ENCODE results near the gene TMEM63C.
"Not testable (repeated sequence)": the region's sequence is repeated elsewhere in the genome, so short reads cannot be mapped to it uniquely, and the experiment has no call there.

The TMEM63C gene

DNA sequence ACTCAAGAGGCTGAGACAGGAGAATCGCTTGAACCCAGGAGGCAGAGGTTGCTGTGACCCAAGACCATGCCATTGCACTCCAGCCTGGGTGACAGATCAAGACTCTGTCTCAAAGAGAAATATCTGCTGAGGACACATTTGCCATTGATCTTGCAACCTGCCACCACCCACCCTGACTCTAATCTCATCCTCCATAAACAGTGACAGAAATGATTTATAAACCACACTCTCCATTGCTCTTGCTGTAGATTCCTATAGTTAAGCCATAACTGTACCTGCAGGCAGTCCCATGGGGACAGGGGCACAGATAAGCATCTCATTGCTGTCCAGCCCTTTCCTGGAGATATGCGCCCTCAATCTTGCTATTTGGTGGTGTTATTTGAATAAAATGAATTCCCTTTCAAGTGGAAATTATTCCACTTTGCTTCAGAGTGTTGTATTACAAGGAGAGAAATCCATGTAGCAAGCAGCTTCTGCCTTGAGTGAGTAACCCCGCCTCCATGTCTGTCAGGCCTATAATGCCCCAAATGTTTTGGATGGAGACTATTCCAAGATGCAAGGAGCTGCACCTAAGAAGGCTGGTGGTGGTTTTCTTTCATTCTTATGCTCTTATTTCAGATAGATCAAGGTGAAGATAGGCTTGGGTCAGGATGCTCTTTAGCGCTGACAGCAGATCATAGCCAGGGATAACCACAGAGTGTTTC lies 37.0 kb upstream of the TMEM63C start:
- H3K4me3 ChIP-seq (ENCODE audit: low read length), result no peak overlapping the region
- TF ChIP-seq ZNF274 (IDR thresholded peaks at IDR 0.05; ENCODE audit: low read depth, low read length), result no peak

DNA sequence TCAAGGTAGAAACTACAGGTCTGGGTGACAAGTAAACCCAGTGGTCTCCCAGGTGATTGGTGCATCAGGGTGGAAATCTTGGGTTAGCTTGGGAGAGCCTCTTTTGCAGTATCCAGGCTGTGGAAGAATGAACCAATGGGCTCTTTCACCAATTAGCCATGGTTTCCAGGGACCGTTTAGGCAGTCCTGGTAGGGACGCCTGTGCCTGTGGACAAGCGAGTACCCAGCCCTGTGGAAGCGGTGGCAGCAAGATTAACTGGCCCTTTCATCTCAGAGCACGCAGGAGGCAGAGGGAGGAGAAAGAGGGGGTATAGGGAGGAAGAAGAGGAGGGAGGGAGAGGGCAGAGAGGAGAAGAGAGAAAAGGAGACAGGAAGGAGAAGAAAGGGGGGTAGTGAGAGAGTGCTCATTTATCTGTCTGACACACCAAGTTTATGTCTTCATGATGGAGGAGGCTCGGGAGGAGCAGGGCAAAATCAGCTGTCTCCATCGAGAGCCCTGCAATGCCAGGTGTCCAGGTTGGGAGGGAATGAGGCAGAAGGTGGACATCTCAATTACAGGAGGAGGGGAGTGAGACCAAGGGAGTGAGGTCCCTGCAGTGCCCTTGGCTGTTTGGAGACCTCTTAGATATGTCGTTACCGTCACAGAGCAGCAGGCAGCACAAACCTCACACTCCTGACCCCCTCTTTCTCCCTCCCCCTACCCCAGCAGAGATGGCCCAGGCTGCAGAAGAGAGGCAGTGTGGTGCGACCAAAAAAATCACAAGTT lies 35.4 kb upstream of the TMEM63C start:
- no peak overlapping the region for H3K4me3 ChIP-seq (ENCODE audit: low read length)
- no peak for TF ChIP-seq ZNF274 (IDR thresholded peaks at IDR 0.05; ENCODE audit: low read depth, low read length)

DNA sequence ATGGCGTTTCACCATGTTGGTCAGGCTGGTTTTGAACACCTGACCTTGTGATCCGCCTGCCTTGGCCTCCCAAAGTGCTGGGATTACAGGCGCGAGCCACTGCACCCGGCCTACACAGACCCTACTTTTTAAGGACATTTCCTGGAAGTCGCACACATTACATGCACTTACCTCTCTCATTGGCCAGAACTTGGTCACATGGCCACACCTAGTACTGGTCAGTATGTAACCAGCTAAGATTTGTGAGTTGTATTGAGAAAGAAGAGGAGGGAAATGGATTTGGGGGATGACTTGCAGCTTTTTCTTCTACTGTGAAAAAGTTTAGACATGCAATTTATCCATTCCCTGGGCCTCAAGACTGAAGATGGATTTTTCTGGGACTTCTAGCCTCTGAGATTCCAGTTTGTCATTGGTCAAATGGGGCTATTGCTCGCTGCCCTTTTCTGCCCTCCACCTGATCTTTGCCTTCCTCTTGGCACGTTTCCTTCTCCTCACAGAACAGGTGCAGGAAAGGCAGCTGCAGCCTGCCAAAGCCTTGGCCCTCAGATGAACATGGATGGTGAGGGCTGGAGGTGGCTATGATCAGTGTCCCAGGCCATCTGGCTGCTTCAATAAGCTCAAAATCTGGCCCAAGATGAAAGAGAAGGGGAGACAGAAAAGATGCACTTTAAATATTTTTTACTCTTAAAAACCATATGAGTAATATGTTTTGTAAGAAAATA lies 32.9 kb upstream of the TMEM63C start:
- TF ChIP-seq ZNF274 (IDR thresholded peaks at IDR 0.05; ENCODE audit: low read depth, low read length), result no peak
- H3K4me3 ChIP-seq (ENCODE audit: low read length), result no peak overlapping the region

DNA sequence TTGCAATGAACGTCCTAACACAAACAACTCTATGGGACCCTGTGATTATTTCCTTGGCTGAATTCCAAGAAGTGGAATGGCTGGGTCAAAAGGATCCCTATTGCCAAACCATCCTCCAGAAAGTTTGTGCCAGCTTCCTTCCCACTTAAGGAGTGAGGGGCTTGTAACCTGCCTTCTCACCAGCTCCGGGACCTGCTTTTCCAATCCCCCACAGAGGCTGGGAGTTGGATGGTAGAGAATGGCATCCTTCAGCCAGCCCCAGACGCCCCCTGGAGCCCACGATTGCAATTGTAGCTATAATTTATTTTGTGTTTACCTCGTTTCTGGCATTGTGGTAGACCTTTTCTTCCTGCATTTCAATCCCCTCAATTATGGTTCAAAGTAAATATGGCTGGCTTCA lies 30.4 kb upstream of the TMEM63C start:
- H3K4me3 ChIP-seq (ENCODE audit: low read length), result no peak overlapping the region
- TF ChIP-seq ZNF274 (IDR thresholded peaks at IDR 0.05; ENCODE audit: low read depth, low read length), result no peak

DNA sequence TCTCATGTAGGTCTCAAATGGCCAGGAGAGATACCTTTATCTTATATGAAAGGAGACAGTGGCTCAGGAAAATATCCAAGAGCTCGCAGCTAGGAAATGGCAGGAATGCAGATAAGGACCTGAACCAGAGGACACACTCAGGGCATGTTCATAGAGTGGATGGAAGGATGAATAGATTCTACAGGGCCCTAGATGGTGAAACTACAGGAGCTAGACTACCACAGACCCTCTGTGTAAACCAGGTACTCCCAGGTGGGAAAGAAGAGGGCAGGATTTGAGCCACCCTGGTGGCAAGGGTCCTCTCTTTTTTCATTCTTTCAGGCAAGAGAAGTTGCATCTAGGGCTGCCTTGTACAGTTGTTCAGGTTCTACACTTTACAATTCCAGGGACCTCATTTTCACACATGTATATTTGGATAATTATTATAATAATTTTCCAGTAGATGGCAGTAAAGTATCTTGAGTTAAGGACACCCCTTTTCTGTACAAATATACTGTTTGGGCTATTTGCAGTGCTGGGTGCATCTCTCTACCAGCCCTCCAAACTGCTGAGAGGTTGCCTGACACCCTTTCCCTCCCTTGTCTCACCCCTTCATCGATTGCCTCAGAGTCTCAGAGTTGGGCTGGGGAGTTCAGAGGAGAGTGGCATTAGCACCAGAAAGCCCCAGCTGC lies 29.5 kb upstream of the TMEM63C start:
- H3K4me3 ChIP-seq (ENCODE audit: low read length), result no peak overlapping the region
- no peak for TF ChIP-seq ZNF274 (IDR thresholded peaks at IDR 0.05; ENCODE audit: low read depth, low read length)

DNA sequence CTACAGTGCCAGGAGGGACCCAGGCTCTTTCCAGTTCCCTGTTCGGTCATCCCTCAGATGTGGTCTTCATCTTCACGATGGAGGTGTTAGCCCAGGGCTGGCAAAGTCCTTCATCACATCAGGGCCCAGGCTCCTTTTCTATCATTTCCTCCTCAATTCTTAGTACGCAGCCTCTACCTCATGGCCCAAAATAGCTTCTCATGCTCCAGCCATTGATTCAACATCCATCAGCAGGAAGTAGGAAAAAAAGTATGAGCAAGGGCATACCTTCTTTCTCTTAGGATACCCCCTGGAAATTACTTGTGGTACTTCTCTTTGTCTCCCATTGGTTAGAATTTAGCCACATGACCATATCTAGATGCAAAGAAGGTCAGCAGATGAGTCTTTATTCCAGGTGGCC lies 27.8 kb upstream of the TMEM63C start:
- no peak for TF ChIP-seq ZNF274 (IDR thresholded peaks at IDR 0.05; ENCODE audit: low read depth, low read length)
- H3K4me3 ChIP-seq (ENCODE audit: low read length), result no peak overlapping the region

DNA sequence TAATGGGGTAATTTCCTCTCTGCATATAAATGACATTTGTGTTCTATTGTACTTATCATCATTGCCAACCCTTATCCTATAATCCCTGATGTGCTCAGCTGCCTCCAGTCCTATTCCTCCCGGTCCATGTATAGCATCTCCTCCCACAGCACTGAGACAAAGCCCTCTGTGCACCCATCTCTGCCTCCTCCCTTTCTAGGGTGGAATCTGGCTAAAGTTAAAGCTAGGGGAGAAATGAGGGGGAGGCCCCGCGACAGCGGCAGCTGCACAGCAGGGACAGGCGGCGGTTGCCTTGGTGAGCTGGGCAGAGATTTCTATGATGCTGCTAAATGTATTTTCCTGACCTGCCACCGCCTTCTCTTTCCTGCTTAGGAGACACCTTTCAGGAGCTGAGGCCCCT lies 27.2 kb upstream of the TMEM63C start:
- no peak for TF ChIP-seq ZNF274 (IDR thresholded peaks at IDR 0.05; ENCODE audit: low read depth, low read length)
- H3K4me3 ChIP-seq (ENCODE audit: low read length), result no peak overlapping the region

DNA sequence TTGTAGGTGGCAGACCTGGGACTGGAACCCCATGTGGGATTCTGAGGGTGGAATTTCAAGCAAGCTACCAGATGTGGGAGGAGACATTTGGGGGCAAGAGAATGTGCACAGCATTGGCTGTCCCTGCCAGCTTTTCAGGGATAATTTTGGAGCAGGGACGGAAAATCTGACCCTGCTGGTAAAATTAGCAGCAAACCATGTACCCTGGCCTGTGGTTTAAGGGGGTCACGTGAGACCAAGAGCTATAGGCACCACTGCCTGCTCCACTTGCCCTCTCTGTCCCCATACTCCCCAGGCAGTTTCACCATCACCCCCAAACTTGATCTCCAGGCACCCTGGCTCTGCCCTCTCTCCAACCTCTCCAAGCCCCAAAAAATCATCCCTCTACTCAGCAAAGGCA lies 26.5 kb upstream of the TMEM63C start:
- no peak for TF ChIP-seq ZNF274 (IDR thresholded peaks at IDR 0.05; ENCODE audit: low read depth, low read length)
- H3K4me3 ChIP-seq (ENCODE audit: low read length), result no peak overlapping the region

DNA sequence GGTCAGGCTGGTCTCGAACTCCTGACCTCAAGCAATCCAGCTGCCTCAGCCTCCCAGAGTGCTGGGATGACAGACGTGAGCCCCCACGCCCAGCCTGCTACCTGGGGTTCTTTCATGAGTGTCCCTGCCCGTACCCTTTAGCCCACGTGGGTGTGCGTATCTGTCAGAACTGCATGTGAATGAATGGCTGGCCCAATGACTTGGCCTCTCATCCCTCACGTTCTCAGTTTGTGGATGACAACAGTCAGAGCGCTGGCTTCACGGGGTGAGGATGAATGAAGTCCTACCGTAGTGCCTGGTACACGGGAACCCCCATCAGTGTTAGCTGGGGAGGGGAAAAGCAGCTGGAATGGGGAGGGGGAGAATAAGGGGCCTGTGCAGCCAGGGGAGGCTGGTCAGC lies 23.9 kb upstream of the TMEM63C start:
- no peak overlapping the region for H3K4me3 ChIP-seq (ENCODE audit: low read length)
- no peak for TF ChIP-seq ZNF274 (IDR thresholded peaks at IDR 0.05; ENCODE audit: low read depth, low read length)

DNA sequence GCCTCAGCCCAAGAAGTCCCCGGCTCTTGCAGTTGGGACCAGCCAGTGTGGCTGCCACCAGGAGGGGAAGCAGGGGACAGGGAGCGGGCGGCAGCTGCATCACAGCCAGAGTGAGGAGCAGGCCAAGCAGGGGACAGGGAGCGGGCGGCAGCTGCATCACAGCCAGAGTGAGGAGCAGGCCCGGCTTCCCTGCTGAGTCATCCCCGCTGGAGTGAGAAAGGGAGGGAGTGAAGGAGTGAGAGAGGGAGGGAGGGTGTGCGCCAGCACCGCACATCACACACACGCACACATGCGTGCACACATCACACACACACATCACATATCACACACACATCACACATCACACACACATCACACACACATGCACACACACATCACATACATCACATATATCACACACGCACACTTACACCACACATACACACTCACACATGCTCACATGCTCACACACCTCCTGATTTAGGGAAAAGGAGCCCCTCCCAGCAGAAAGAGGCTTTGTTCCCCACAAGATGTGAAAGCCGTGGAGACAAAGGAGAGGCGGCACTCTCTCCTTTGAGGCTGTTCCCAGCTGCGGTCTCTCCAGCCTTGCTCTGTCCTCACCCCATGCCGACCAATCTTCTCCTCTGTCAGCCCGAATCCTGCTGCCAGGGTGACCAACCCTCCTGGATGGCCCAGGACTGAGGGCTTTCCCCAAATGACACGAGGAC lies 23.3 kb upstream of the TMEM63C start:
- H3K4me3 ChIP-seq (ENCODE audit: low read length), result no peak overlapping the region
- no peak for TF ChIP-seq ZNF274 (IDR thresholded peaks at IDR 0.05; ENCODE audit: low read depth, low read length)

DNA sequence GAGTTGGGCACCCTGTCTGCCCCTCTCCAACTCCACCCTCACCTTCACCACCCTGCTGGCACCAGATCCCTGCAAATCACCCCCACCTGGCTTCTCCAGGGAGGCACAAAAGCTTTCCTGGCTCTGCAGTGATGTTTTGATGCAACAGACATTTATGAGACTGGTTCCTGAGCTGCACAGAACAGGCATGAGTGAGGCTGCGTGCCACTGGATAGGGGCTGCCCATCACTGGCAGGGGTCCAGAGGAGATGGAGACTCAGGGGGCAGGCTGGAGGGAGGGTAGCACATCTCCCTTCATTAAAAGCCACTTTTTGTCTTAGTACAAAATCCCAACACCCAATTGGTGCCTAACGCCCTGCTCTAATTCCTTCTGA lies 22.7 kb upstream of the TMEM63C start:
- no peak overlapping the region for H3K4me3 ChIP-seq (ENCODE audit: low read length)
- no peak for TF ChIP-seq ZNF274 (IDR thresholded peaks at IDR 0.05; ENCODE audit: low read depth, low read length)

DNA sequence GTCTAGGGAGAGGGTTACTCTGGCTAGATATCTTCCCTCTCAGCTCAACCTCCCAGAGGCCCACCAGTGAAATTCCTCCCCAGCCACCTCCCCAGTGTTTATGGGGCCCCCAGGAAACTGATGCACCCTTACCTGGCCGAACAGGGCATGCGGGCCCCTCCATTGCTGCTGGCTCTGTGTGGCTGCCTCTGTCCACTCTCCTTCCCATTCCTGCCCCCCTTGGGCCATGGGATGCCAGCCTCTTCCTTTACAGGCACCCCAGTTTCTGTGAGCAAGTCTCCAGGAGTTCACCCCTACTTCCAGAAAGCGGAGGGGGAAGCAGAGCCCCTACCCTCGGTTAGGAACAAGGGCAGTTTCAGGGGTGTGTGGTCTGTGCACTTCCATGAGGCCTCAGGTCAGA lies 20.6 kb upstream of the TMEM63C start:
- no peak for TF ChIP-seq ZNF274 (IDR thresholded peaks at IDR 0.05; ENCODE audit: low read depth, low read length)
- no peak overlapping the region for H3K4me3 ChIP-seq (ENCODE audit: low read length)

DNA sequence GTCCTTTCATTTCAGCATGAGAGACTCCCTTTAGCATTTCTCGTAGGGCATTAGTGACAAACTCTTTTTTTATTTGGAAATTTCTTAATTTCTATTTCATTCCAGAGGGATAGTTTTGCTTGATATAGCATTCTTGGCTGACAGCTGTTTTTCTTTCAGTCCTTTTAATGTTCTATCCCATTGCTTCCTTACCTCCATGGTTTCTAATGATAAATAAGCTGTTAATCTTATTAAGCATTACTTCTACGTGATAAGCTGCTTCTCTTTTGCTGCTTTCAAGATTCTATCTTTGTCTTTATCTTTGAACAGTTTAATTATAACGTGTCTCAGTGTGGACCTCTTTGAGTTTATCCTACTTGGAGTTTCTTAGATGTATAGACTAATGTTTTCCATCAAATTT lies 11.6 kb upstream of the TMEM63C start:
- no peak overlapping the region for H3K4me3 ChIP-seq (ENCODE audit: low read length)
- no peak for TF ChIP-seq ZNF274 (IDR thresholded peaks at IDR 0.05; ENCODE audit: low read depth, low read length)

DNA sequence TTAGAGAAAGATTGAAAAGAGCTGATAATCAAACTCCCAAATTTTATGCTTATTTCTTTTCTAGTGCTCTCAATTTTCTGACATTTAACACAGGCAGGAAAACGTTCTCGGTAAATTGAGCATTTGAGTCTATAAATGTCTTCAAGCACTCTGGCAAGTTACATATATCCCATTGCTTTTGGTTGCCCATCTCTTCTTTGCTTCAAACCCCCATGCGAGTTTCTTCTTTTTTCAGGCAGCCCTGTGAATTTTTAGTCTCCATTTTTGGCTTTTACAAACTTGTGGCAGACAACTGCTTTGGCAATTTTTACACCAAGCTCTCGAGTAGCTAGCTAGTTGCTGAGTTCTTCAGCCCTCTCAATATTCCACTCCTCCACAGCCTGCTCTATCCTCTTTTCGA lies 8.7 kb upstream of the TMEM63C start:
- no peak for TF ChIP-seq ZNF274 (IDR thresholded peaks at IDR 0.05; ENCODE audit: low read depth, low read length)

DNA sequence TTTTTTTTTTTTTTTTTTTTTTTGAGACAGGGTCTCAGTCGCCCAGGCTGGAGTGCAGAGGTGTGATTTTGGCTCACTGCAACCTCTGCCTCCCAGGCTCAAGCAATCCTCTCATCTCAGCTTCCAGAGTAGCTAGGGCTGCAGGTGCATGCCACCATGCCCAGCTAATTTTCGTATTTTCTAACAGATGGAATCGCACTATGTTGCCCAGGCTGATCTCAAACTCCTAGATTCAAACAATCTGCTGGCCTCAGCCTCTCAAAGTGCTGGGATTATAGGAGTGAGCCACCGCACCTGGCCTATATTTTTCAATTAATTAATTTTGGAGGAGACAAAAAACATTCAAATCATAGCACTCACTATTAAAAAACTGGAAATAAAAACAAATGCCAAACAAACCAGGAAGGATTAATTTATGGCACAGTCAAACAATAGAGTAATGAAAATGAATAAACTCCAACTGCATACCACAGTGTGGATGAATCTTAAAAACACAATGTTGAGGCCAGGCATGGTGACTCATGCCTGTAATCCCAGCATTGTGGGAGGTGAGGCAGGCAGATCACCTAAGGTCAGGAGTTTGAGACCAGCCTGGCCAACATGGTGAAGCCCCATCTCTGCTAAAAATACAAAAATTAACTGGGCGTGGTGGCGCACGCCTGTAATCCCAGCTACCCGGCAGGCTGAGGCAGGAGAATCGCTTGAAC lies 7.5 kb upstream of the TMEM63C start:
- not testable (repeated sequence) for H3K4me3 ChIP-seq (ENCODE audit: low read length)

More for the DNA sequence above, 8.7 kb upstream of the TMEM63C start:
- no peak overlapping the region for H3K4me3 ChIP-seq (ENCODE audit: low read length)
